GM12873 (cell line): ENCODE results near the gene AP1S3.

Source experiments
- TF ChIP-seq, protein P1 (sequence below): IDR thresholded peaks from 2 replicates; pipeline ENCODE4 v1.5.1; 2012; ENCODE audit warnings: low read depth, mild to moderate bottlenecking, moderate library complexity, low read length, control low read depth; ENCODE audit not compliant: insufficient read depth; ENCODE audit errors: missing control alignments

The AP1S3 gene

DNA sequence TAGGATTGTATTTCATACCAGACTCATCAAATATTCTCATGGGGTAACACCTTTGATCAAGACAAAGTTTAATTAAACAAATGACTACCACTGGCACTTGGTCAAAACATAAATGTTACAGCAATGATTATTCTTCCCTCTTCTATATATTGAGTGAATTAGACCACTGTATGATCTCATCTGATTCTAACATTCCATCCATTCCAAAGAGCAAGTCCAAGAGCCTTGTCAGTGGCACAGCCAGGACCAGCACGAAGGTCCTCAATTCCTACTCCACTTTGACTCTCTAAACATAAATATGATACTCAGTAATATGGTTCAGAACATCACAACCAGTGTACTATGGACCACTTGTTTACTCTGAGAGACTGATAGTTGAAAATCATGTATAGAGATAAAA, 86.4 kb downstream of the AP1S3 start:
- TF ChIP-seq, protein P1, sequence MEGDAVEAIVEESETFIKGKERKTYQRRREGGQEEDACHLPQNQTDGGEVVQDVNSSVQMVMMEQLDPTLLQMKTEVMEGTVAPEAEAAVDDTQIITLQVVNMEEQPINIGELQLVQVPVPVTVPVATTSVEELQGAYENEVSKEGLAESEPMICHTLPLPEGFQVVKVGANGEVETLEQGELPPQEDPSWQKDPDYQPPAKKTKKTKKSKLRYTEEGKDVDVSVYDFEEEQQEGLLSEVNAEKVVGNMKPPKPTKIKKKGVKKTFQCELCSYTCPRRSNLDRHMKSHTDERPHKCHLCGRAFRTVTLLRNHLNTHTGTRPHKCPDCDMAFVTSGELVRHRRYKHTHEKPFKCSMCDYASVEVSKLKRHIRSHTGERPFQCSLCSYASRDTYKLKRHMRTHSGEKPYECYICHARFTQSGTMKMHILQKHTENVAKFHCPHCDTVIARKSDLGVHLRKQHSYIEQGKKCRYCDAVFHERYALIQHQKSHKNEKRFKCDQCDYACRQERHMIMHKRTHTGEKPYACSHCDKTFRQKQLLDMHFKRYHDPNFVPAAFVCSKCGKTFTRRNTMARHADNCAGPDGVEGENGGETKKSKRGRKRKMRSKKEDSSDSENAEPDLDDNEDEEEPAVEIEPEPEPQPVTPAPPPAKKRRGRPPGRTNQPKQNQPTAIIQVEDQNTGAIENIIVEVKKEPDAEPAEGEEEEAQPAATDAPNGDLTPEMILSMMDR, result no peak

DNA sequence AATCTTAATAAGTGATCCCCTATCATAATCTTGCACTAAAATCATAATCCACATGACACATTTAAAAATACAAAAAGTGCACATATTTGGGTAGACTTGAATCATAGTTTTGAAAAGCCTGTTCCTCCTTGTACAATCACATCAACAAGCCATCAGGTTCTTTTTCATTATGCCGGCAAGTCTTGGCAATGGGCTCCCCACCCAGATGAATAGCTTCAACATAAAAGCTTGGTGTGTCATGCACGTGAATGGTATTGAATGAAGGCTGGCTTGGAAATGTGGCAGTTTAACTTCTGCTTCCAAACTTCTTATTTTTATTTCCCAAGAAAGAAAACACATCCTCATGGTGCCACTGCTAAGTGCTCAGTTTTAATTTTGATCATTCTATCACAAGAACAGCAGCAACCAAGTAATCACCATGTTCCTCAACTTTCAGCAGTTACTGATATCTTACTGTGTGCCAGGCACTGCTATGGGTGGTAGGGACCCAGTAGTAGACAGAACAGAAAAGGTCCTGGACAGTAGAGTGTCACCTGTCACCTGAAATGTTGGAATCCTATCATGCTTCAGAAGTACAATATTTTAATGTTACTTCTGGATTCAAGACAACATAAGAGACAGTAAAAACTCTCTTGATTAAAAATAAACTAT, 89.9 kb downstream of the AP1S3 start:
- TF ChIP-seq, protein P1, result no peak

DNA sequence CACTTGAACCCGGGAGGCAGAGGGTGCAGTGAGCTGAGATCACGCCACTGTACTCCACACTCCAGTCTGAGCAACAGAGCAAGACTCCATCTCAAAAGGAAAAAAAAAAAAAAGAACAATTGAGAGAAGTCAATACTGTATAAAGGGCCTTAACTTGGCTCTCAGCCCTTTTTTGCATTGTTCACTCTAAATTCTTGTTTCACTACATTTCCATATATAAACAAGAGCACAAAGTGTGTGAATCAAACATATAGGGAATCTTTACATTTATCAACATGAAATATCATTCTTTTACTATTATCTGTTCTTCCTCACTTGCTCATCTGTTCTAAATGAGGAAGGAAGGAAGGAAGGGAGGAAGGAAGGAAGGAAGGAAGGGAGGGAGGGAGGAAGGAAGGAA, 90.8 kb downstream of the AP1S3 start:
- TF ChIP-seq, protein P1, result no peak

DNA sequence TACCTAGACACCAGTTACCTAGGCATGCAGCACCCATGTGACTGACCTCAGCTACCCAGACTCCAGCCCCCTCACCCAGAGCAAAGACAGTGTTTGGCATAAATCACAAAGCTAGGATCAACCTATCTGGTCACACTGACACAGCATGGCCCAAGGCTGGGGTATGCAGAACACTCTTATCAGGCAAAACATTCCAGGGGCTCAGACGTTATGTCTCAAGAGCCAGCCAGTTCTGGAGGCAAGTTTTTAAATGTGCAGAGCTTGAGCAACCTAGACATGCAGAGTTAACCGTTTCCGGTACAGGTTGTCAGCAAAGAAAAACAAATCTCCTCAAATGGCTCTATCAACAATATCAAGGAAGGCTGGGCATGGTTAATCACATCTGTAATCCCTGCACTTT, 92.8 kb downstream of the AP1S3 start:
- TF ChIP-seq, protein P1, result no peak

DNA sequence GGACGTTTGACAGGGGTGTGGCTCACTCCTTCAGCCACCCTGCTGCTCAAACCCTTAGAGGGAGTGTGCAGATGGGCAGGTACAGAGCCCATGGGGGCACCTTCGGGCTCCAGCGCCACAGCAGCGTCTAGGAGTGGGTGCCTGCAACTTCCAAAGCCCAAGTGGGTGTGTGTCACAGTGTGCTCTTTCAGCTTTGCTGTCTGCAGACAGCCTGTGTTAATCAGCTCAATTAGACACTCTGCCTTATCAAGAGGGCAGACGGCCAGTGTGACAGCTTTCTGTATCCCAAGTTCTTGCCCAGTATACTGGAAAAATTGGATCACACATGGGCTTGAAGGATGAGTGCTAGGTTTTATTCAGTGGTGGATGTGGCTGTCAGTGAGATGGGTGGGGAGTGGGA, 96.7 kb downstream of the AP1S3 start:
- TF ChIP-seq, protein P1, result no peak

DNA sequence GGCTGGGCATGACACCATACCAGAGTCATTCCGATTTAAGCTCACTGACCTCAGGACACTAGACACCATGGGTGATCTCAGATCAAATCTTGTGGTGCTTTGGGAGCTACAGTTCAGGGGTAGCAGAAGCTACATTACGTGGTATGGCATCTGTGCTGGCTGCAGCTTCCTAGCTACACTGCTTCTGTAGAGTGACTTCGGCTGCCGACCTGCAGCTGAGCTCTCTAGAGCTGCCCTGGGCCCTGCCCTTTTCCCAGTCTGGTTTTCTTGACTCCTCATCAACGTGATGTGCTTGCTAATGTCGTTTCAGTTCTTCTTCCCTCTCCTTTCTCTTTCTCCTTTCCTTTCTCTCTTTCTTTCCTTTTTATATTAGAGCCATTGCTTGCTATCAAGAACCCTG, 100.2 kb downstream of the AP1S3 start:
- TF ChIP-seq, protein P1, result no peak

DNA sequence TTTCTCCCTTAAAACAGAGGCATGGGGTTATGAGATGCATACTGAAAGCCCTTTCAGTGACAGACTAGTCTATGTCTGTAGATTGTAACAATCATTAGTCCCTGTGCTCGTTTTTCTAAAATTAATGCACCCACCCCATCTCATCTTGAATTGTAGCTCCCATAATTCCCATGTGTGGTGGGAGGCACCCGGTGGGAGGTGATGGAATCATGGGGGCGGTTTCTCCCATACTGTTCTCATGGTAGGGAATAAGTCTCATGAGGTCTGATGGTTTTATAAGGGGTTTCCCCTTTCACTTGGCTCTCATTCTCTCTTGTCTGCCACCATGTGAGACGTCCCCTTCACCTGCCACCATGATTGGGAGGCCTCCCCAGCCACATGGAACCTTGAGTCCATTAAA, 100.9 kb downstream of the AP1S3 start:
- TF ChIP-seq, protein P1, result no peak

DNA sequence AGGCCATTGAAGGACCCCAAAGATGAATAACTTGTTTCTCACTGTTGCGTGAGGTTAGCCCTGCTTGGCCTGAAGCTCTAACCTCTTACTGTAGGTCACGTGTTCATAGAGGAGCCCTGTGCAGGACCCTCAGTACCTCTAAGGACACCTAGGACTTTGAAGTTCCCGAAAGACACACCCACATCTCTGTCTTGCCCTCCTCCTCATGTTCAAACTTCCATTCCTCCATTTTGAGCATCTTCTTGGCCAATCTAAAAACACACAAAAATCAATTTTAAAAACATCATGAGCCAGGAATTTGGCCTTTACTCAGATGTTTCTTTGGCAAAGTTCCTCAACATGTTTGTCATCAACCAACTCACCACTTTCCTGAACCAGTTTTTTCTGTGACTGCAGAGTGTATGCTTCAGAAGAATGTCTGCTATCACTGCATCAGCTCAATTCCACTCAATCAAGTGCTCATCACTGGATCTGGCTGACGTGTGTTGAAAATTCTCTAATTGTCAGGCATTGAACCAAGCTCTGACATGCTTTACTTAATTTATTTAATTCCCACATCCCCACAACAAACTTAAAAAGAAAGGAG, 101.6 kb downstream of the AP1S3 start:
- TF ChIP-seq, protein P1, result no peak
